Esophagus muscularis mucosa (tissue), 3 donors: ENCODE measurements around the gene NR2F1-AS1.

ENCODE experiments used
- CTCF ChIP-seq, 3 experiments: fragments of 200-600 bp in 2 of 3; fragments of 450-650 bp in 1 of 3; sonication (generic) in 2 of 3; IDR thresholded peaks; one replicate each; pipeline ENCODE4 v1.5.1; 2017 to 2019; ENCODE audit warnings: antibody characterized with exemption in 3 of 3, mild to moderate bottlenecking in 2 of 3, moderate library complexity in 1 of 3
- POLR2A ChIP-seq: fragments of 450-650 bp; IDR thresholded peaks from one replicate; pipeline ENCODE4 v1.6.1; 2017; ENCODE audit warnings: antibody characterized with exemption, moderate library complexity, mild to moderate bottlenecking, low read depth

GRCh38 chr5:93421987-93422401 lies 159.0 kb downstream of the NR2F1-AS1 start:
- TF ChIP-seq POLR2A (no peak), CTCF (IDR thresholded peaks at IDR 0.05) (no peak)
